COLO829 (cell line): ENCODE results near the gene RANGRF.

Experiments
- DNase-seq: peaks from one replicate; pipeline ENCODE4 v3.0.0; 2012; ENCODE audit warnings: low spot score

The RANGRF gene

GRCh38 chr17:8314797-8315763, 26.6 kb downstream of the RANGRF start:
- DNase-seq = no peak

- no peak for DNase-seq
Measured at GRCh38 chr17:8315764-8316217, 27.3 kb downstream of the RANGRF start.

- no peak for DNase-seq
Measured at GRCh38 chr17:8318010-8318935, 29.8 kb downstream of the RANGRF start.

GRCh38 chr17:8320262-8320661, 31.8 kb downstream of the RANGRF start:
- no peak for DNase-seq

- no peak for DNase-seq
Measured at GRCh38 chr17:8320990-8321389, 32.5 kb downstream of the RANGRF start.

- no peak for DNase-seq
Measured at GRCh38 chr17:8322061-8322460, 33.6 kb downstream of the RANGRF start.

- no peak for DNase-seq
Measured at GRCh38 chr17:8324132-8324531, 35.7 kb downstream of the RANGRF start.

GRCh38 chr17:8324923-8325322, 36.5 kb downstream of the RANGRF start:
- DNase-seq = no peak

- no peak for DNase-seq
Measured at GRCh38 chr17:8326511-8327302, 38.2 kb downstream of the RANGRF start.

GRCh38 chr17:8327303-8327649, 38.8 kb downstream of the RANGRF start:
- DNase-seq = no peak

GRCh38 chr17:8332128-8332527, 43.7 kb downstream of the RANGRF start:
- no peak for DNase-seq

GRCh38 chr17:8332688-8333087, 44.2 kb downstream of the RANGRF start:
- no peak for DNase-seq

- DNase-seq = no peak
Measured at GRCh38 chr17:8333281-8333680, 44.8 kb downstream of the RANGRF start.

GRCh38 chr17:8337802-8338752, 49.6 kb downstream of the RANGRF start:
- DNase-seq = no peak

- DNase-seq = no peak
Measured at GRCh38 chr17:8338753-8339140, 50.3 kb downstream of the RANGRF start.

- DNase-seq = no peak
Measured at GRCh38 chr17:8339540-8339939, 51.1 kb downstream of the RANGRF start, which contains the start of gene ODF4. TSS of gene ODF4 (plus strand) at chr17:8339840. CDS start at chr17:8340052, 212 bp downstream.
